SK-N-SH treated with all-trans-retinoic acid at 6 μM for 48 hours (cell line): ENCODE data around the gene SRGAP1.

ENCODE experiments used
- ARNTL ChIP-seq: fragments of 450-650 bp; formaldehyde crosslinking; IDR thresholded peaks from 2 replicates; pipeline ENCODE4 v1.5.0; 2020; ENCODE audit warnings: low read depth, mild to moderate bottlenecking, moderate library complexity, borderline replicate concordance
- PPARA ChIP-seq: fragments of 250-450 bp; sonication (Bioruptor Pico); IDR thresholded peaks from 2 replicates; pipeline ENCODE4 v1.5.0; 2020; ENCODE audit warnings: mild to moderate bottlenecking, borderline replicate concordance
- RARB ChIP-seq: fragments of 250-450 bp; sonication (Bioruptor Pico); IDR thresholded peaks from 2 replicates; pipeline ENCODE4 v1.8.0; 2021; ENCODE audit warnings: mild to moderate bottlenecking, moderate library complexity
- ZFP3 ChIP-seq: fragments of 250-450 bp; sonication (Bioruptor Pico); IDR thresholded peaks from 2 replicates; pipeline ENCODE4 v1.5.0; 2020; ENCODE audit warnings: mild to moderate bottlenecking, moderate library complexity
- TF ChIP-seq, protein P1 (sequence below): fragments of 250-450 bp; sonication (Bioruptor Pico); IDR thresholded peaks from 2 replicates; pipeline ENCODE4 v1.5.1; 2020; ENCODE audit warnings: low read depth, mild to moderate bottlenecking, moderate library complexity
- TF ChIP-seq, protein P2 (sequence below): fragments of 250-450 bp; sonication (Bioruptor Pico); IDR thresholded peaks from 2 replicates; pipeline ENCODE4 v1.5.1; 2021; ENCODE audit warnings: mild to moderate bottlenecking, moderate library complexity
- TF ChIP-seq, protein P3 (sequence below): fragments of 250-450 bp; sonication (Bioruptor Pico); IDR thresholded peaks from 2 replicates; pipeline ENCODE4 v1.8.0; 2020; ENCODE audit warnings: mild to moderate bottlenecking, moderate library complexity, borderline replicate concordance

DNA sequence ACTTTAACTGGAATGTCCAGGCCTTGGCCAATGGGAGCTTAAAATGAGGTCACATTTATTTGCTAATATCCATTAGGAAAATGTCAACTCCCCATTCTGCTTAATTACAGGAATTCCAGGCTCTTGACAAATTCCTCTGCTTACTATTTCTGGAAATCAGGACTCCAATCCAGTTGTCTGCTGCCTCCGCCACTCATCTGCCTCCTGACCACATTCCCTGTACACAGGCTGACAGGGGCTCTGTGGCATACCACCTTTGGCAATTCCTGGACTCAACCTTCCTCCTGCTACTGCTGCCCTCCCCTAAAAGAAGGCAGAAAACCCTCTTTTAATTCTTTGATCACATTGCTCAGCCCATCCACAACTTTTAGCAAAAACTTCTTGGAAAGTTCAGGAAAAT, 339.7 kb downstream of the SRGAP1 start:
- no peak for TF ChIP-seq ARNTL (CRISPR knock-in tag)
- TF ChIP-seq, protein P1, sequence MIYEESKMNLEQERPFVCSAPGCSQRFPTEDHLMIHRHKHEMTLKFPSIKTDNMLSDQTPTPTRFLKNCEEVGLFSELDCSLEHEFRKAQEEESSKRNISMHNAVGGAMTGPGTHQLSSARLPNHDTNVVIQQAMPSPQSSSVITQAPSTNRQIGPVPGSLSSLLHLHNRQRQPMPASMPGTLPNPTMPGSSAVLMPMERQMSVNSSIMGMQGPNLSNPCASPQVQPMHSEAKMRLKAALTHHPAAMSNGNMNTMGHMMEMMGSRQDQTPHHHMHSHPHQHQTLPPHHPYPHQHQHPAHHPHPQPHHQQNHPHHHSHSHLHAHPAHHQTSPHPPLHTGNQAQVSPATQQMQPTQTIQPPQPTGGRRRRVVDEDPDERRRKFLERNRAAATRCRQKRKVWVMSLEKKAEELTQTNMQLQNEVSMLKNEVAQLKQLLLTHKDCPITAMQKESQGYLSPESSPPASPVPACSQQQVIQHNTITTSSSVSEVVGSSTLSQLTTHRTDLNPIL (CRISPR knock-in tag), result no peak
- TF ChIP-seq, protein P2, sequence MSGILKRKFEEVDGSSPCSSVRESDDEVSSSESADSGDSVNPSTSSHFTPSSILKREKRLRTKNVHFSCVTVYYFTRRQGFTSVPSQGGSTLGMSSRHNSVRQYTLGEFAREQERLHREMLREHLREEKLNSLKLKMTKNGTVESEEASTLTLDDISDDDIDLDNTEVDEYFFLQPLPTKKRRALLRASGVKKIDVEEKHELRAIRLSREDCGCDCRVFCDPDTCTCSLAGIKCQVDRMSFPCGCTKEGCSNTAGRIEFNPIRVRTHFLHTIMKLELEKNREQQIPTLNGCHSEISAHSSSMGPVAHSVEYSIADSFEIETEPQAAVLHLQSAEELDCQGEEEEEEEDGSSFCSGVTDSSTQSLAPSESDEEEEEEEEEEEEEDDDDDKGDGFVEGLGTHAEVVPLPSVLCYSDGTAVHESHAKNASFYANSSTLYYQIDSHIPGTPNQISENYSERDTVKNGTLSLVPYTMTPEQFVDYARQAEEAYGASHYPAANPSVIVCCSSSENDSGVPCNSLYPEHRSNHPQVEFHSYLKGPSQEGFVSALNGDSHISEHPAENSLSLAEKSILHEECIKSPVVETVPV (CRISPR knock-in tag), result no peak
- TF ChIP-seq RARB (CRISPR knock-in tag), result no peak
- no peak for TF ChIP-seq ZFP3 (CRISPR knock-in tag)
- TF ChIP-seq PPARA (CRISPR knock-in tag), result no peak
- TF ChIP-seq, protein P3, sequence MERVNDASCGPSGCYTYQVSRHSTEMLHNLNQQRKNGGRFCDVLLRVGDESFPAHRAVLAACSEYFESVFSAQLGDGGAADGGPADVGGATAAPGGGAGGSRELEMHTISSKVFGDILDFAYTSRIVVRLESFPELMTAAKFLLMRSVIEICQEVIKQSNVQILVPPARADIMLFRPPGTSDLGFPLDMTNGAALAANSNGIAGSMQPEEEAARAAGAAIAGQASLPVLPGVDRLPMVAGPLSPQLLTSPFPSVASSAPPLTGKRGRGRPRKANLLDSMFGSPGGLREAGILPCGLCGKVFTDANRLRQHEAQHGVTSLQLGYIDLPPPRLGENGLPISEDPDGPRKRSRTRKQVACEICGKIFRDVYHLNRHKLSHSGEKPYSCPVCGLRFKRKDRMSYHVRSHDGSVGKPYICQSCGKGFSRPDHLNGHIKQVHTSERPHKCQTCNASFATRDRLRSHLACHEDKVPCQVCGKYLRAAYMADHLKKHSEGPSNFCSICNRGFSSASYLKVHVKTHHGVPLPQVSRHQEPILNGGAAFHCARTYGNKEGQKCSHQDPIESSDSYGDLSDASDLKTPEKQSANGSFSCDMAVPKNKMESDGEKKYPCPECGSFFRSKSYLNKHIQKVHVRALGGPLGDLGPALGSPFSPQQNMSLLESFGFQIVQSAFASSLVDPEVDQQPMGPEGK (CRISPR knock-in tag), result no peak
